ENCODE measurements around the gene LYST. TPM values are rescaled to one million over a fixed set of nuclear protein-coding genes. Genes with fewer than 3 reads are reported as not detected.

Gene LYST
- total and polyA plus RNA-seq, 2 of the 8 experiments (the other 6 are each of a cell fraction or from before 2014, with no cell fraction given) = 0.29 to 0.58 TPM

DNA sequence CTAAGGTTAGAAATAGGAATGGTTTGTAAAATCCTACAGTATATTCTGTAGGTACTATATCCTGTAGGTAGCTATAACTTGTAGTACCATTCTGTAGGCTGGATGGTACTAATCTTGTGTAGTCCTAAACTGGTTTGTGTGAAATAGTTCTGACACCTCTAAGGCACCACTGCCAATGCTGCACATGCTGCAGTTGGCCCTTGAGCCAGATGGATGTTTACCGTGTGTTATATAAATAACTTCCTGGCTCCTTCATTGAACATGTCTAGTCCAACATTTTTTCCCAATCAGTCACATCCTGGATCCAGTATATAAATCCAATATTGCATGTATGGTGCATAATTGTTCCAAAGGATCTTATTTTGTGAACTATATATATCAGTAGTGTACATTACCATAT is 127.6 kb downstream of the LYST start:
- Histone ChIP-seq H2BK12ac (ENCODE audit: low read depth, low read length) (no peak overlapping the region), H3K56ac (replicated peaks; ENCODE audit: insufficient read length, low read depth, low read length) (no peak overlapping the region), H2BK5ac (ENCODE audit: low read depth, low read length) (no peak overlapping the region), H3K23me2 (ENCODE audit: low read depth, low read length) (no peaks in the 10 kb centered on the region), H3K79me2 (ENCODE audit: control insufficient read depth in 1 of 2, insufficient read depth in 2 of 2, low read length in 2 of 2) (no peaks in the 10 kb centered on the region), H3K4me2 (ENCODE audit: insufficient read depth in 1 of 2, low read depth in 2 of 2, low read length in 2 of 2) (no peak overlapping the region), H3K27me3 (replicated peaks in 1 of 4; ENCODE audit: control insufficient read depth in 3 of 4, extremely low read depth in 1 of 4, insufficient read depth in 3 of 4, low read length in 3 of 4) (no peaks in the 10 kb centered on the region), H3K9me3 (ENCODE audit: insufficient read depth in 2 of 2, low read depth in 1 of 2, low read length in 1 of 2) (no peaks in the 10 kb centered on the region), H2BK120ac (replicated peaks; ENCODE audit: low read depth, low read length) (no peak overlapping the region), H2BK15ac (ENCODE audit: low read length) (no peak overlapping the region), H4K91ac (replicated peaks; ENCODE audit: insufficient read length, low read length) (no peak overlapping the region), H4K5ac (ENCODE audit: insufficient read length, low read depth, low read length) (no peak overlapping the region), H4K8ac (ENCODE audit: extremely low read depth, insufficient read depth, low read length) (no peak overlapping the region), H3K18ac (ENCODE audit: extremely low read depth, low read length) (no peak overlapping the region), H3K14ac (ENCODE audit: insufficient read length) (no peak overlapping the region), H2AK5ac (ENCODE audit: low read depth, low read length) (no peak overlapping the region), H3K4me1 (replicated peaks in 1 of 4; ENCODE audit: control insufficient read depth in 3 of 4, insufficient read depth in 4 of 4, low read length in 3 of 4) (no peaks in the 10 kb centered on the region), H3K27ac (ENCODE audit: low read depth, low read length) (no peak overlapping the region), H3K36me3 (ENCODE audit: control insufficient read depth in 2 of 4, insufficient read depth in 4 of 4, low read length in 3 of 4) (no peaks in the 10 kb centered on the region), H3K23ac (ENCODE audit: insufficient read length) (no peak overlapping the region), H2BK20ac (ENCODE audit: low read length) (no peak overlapping the region), H3K9ac (replicated peaks in 1 of 4; ENCODE audit: extremely low read depth in 1 of 4, low read depth in 3 of 4, low read length in 3 of 4) (no peak overlapping the region), H4K20me1 (replicated peaks in 1 of 2; ENCODE audit: control insufficient read depth in 1 of 2, insufficient read depth in 2 of 2, low read length in 2 of 2) (no peaks in the 10 kb centered on the region), H3K4ac (replicated peaks; ENCODE audit: insufficient read length, low read depth, low read length) (no peak overlapping the region), H3K79me1 (ENCODE audit: low read depth, low read length) (no peaks in the 10 kb centered on the region), H3K4me3 (ENCODE audit: extremely low read depth in 1 of 4, insufficient read depth in 2 of 4, low read depth in 3 of 4, low read length in 4 of 4) (no peak overlapping the region), H2AFZ (ENCODE audit: low read length) (no peak overlapping the region)
- DNase-seq (ENCODE audit: low read depth in 1 of 2, low spot score in 2 of 2) (no peak), FAIRE-seq (no peak)
- no peak for TF ChIP-seq BCL11A (IDR thresholded peaks at IDR 0.05; ENCODE audit: low read depth in 2 of 2, low read length in 2 of 2)
- 100% methylated on average over 1 of the region's 1 CpG; no CpG with 5 or more reads in 1 of the 2 experiments for WGBS, 2 experiments (ENCODE audit: extremely low coverage in 1 of 2, insufficient coverage in 1 of 2, insufficient read length in 1 of 2, insufficient replicate concordance in 2 of 2, low coverage in 1 of 2, low lambda C conversion rate in 2 of 2, missing lambda C conversion rate in 1 of 2)
- ChIA-PET POLR2A (ENCODE audit: partially characterized antibody) (no interaction called here), CTCF (ENCODE audit: partially characterized antibody) (interaction anchor here (0.8 kb wide), 1 partner anchor 15 kb away, joined by 3 read pairs; no protein-coding TSS in a partner anchor)

All from H1 (cell line).